Measurements from ENCODE around the gene SMNDC1. TPM values are rescaled to one million over a fixed set of nuclear protein-coding genes. Genes with fewer than 3 reads are reported as not detected.
"Not testable (repeated sequence)": the region's sequence is repeated elsewhere in the genome, so short reads cannot be mapped to it uniquely, and the experiment has no call there.

Gene SMNDC1
- polyA plus RNA-seq, 4 donors, result 11.3 to 30.4 (median 12.0) TPM

DNA sequence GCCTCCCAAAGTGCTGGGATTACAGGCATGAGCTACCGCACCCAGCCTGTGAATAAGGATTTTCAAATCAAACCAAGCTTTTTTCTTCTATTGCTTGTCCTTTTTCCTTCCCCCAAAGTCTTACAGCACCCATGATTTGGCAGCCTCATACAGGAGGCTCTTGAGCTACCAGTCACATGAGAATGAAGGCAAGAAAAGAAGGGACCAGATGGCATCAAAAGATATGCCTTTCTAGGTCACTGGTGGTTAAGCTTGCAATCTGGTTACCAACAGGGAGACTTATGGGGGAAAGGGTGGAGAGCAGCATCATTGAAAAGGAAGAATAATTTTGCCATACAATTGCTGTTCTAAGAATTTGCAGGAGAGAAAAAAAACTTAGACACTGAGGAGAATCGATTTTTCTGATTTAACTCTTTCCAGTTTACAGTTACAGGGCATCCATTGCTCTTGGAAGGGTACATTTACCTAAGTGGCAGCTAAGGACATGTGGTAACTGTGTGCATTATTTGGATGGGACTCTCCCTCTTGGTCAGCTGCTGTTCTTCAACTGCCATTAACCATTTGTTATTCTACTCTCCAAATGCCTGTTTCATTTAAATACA is 29.5 kb downstream of the SMNDC1 start:
- no peak for FAIRE-seq
- Histone ChIP-seq H3K36me3 (ENCODE audit: control insufficient read depth in 3 of 3, insufficient read depth in 2 of 3, low read depth in 1 of 3, low read length in 3 of 3) (no peaks in the 10 kb centered on the region), H3K27me3 (ENCODE audit: control insufficient read depth in 3 of 3, insufficient read depth in 3 of 3, low read length in 3 of 3) (no peaks in the 10 kb centered on the region), H3K4me1 (ENCODE audit: control insufficient read depth in 3 of 3, insufficient read depth in 2 of 3, low read depth in 1 of 3, low read length in 2 of 3) (peaks cover 0 to 4% (median 2%) of the 10 kb centered on the region in 3 donors), H3K9me3 (ENCODE audit: control insufficient read depth in 2 of 2, insufficient read depth in 1 of 2, low read depth in 1 of 2, low read length in 1 of 2) (no peaks in the 10 kb centered on the region), H3K27ac (ENCODE audit: low read depth in 1 of 3, low read length in 2 of 3) (no peak overlapping the region), H3K4me3 (ENCODE audit: low read depth in 1 of 3, low read length in 3 of 3) (no peak overlapping the region)
- no peak for DNase-seq
- 71 to 74% (median 73%) methylated on average over 2 of the region's 2 CpGs for WGBS, 3 donors

DNA sequence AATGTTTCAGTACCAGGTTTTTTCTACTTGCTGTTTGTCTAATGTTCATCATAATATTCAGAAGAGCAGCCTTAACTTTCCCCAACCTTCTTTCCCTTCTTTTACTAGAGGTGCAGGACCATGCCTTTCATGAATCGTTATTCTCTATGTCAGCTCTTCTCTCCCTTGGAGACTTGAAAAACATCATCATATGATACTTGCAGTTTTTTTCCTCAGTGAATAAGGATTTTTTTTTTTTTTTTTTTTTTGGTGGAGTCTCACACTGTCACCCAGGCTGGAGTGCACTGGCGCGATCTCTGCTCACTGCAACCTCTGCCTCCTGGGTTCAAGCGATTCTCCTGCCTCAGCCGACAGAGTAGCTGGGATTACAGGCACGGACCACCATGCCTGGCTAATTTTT is 30.1 kb downstream of the SMNDC1 start:
- H3K9me3 ChIP-seq (ENCODE audit: control insufficient read depth in 2 of 2, insufficient read depth in 1 of 2, low read depth in 1 of 2, low read length in 1 of 2), result no peaks in the 10 kb centered on the region
- H3K4me3 ChIP-seq (ENCODE audit: low read depth in 1 of 3, low read length in 3 of 3), result no peak overlapping the region
- FAIRE-seq (no peak), DNase-seq (no peak)
- no peaks in the 10 kb centered on the region for H3K27me3 ChIP-seq (ENCODE audit: control insufficient read depth in 3 of 3, insufficient read depth in 3 of 3, low read length in 3 of 3)
- H3K36me3 ChIP-seq (ENCODE audit: control insufficient read depth in 3 of 3, insufficient read depth in 2 of 3, low read depth in 1 of 3, low read length in 3 of 3), result no peaks in the 10 kb centered on the region
- WGBS, 3 donors, result 96 to 99% (median 98%) methylated on average over 6 of the region's 6 CpGs
- no peak overlapping the region for H3K27ac ChIP-seq (ENCODE audit: low read depth in 1 of 3, low read length in 2 of 3)
- H3K4me1 ChIP-seq (ENCODE audit: control insufficient read depth in 3 of 3, insufficient read depth in 2 of 3, low read depth in 1 of 3, low read length in 2 of 3), result peaks cover 2 to 6% (median 3%) of the 10 kb centered on the region in 3 donors

DNA sequence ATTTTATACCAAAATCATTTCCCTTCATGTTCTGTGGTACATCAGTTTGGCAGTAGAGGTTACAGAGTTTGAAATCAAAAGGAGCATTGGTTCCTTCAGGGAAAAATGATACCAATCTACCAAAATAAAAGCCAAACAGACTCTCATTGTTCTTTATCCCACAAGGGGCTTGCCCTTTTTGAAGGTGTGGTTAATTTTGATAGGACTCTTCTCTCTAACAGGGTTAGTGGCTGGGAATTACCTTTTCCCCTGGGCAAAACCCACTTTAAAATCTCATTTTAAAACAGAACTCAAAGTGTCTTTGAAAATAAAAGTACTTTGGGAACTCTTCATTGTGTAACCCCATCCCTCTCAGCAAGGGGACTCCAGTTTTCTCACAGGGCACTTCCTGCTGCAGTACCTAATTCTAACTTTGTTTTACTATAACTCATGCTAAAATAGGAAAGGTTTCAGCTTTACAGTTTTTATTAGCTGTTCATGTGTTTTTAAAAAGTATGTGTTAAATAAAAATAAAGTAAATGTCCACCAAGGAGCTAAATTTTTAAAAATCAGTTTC is 30.6 kb downstream of the SMNDC1 start:
- H3K27me3 ChIP-seq (ENCODE audit: control insufficient read depth in 3 of 3, insufficient read depth in 3 of 3, low read length in 3 of 3), result no peaks in the 10 kb centered on the region
- H3K4me1 ChIP-seq (ENCODE audit: control insufficient read depth in 3 of 3, insufficient read depth in 2 of 3, low read depth in 1 of 3, low read length in 2 of 3), result peaks cover 2 to 8% (median 4%) of the 10 kb centered on the region in 3 donors
- DNase-seq (no peak), FAIRE-seq (no peak)
- no peaks in the 10 kb centered on the region for H3K9me3 ChIP-seq (ENCODE audit: control insufficient read depth in 2 of 2, insufficient read depth in 1 of 2, low read depth in 1 of 2, low read length in 1 of 2)
- no peaks in the 10 kb centered on the region for H3K36me3 ChIP-seq (ENCODE audit: control insufficient read depth in 3 of 3, insufficient read depth in 2 of 3, low read depth in 1 of 3, low read length in 3 of 3)
- H3K4me3 ChIP-seq (ENCODE audit: low read depth in 1 of 3, low read length in 3 of 3), result no peak overlapping the region
- H3K27ac ChIP-seq (ENCODE audit: low read depth in 1 of 3, low read length in 2 of 3), result no peak overlapping the region

DNA sequence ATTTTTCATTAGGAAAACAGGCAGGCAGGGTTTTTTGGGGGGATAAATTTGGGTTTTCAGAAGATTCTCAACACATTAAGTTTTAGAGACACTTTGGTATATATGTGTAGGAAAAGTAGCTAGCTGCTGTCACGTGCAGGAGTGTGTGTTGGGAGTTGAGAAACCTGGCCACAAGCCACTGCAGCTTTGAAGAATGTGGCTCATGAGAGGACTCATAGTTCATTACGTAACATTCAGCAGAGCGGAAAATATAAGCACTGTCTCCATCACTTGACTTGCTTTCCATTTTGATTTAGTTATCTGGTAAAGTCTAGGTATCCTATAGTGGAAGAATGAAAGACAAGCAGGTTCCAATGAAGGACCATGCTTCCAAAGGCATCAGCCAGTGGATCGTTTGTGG is 31.2 kb downstream of the SMNDC1 start:
- FAIRE-seq (no peak), DNase-seq (peak in 1 of 2 donors; percentile 20)
- Histone ChIP-seq H3K27ac (ENCODE audit: low read depth in 1 of 3, low read length in 2 of 3) (no peak overlapping the region), H3K27me3 (ENCODE audit: control insufficient read depth in 3 of 3, insufficient read depth in 3 of 3, low read length in 3 of 3) (no peaks in the 10 kb centered on the region), H3K9me3 (ENCODE audit: control insufficient read depth in 2 of 2, insufficient read depth in 1 of 2, low read depth in 1 of 2, low read length in 1 of 2) (no peaks in the 10 kb centered on the region), H3K36me3 (ENCODE audit: control insufficient read depth in 3 of 3, insufficient read depth in 2 of 3, low read depth in 1 of 3, low read length in 3 of 3) (no peaks in the 10 kb centered on the region), H3K4me1 (ENCODE audit: control insufficient read depth in 3 of 3, insufficient read depth in 2 of 3, low read depth in 1 of 3, low read length in 2 of 3) (peaks cover 0 to 9% (median 4%) of the 10 kb centered on the region in 3 donors), H3K4me3 (ENCODE audit: low read depth in 1 of 3, low read length in 3 of 3) (no peak overlapping the region)
- WGBS, 3 donors, result 61 to 82% (median 79%) methylated on average over 4 of the region's 4 CpGs

DNA sequence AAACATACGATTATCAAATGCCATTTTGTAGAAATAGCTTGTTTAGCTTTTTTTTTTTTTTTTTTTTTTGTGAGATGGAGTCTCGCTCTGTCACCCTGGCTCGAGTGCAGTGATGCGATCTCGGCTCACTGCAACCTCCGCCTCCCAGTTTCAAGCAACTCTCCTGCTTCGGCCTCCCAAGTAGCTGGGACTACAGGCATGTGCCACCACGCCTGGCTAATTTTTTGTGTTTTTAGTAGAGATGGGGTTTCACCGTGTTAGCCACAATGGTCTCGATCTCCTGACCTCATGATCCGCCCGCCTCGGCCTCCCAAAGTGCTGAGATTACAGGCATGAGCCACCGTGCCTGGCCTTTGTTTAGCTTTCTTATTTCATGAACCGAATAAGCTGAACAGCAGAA is 31.7 kb downstream of the SMNDC1 start:
- not testable (repeated sequence) for H3K4me1 ChIP-seq (ENCODE audit: control insufficient read depth in 3 of 3, insufficient read depth in 2 of 3, low read depth in 1 of 3, low read length in 2 of 3); H3K27ac ChIP-seq (ENCODE audit: low read depth in 1 of 3, low read length in 2 of 3); FAIRE-seq; H3K9me3 ChIP-seq (ENCODE audit: control insufficient read depth in 2 of 2, insufficient read depth in 1 of 2, low read depth in 1 of 2, low read length in 1 of 2); H3K27me3 ChIP-seq (ENCODE audit: control insufficient read depth in 3 of 3, insufficient read depth in 3 of 3, low read length in 3 of 3); H3K4me3 ChIP-seq (ENCODE audit: low read depth in 1 of 3, low read length in 3 of 3); H3K36me3 ChIP-seq (ENCODE audit: control insufficient read depth in 3 of 3, insufficient read depth in 2 of 3, low read depth in 1 of 3, low read length in 3 of 3); DNase-seq
- 87 to 95% (median 89%) methylated on average over 15 of the region's 15 CpGs for WGBS, 3 donors

DNA sequence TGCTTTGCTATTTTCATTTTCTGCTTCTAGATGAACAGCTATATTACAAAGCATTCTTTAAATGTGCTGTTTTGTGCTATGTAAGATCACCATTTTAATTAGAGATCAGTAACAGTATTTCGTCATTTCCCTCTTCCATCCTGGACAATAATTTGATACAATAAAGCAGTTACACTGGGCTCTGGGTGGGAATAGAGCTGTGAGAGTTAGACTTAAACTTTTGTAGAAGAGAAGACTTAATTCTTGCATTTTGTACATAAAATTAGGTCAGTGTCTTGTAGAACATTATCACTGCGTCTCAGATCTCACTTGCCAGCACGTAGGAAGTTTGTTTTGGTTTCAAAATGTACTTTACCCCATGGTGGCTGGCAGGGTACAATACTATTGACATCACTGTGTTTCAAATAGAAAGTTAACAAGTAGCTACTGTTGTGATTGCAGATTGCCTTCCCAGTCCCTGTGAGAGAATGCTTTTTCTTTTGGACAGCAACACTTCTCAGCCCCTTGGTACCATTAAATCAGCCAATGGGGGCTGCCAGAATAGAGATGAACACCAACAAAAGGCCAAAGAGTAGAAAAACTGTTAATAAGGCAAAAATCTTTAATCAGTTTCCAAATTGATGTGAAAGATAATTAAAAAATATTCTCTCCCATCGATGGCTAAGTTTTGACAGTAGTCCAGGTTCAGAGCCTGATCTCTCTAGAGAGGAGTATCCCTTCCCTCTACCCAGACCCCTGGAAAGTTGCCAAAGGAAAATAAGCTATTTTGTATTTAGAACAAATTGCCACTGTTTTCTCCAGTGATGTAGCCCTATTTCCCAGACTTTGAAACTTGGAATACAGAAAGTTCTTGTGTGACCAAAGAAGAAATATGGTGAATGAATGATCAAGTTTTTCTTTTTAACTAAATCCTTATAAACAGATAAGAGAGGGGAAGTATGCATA is 35.1 kb downstream of the SMNDC1 start:
- peak overlapping the region in 2 of 3 donors; percentile 76 to 79 for H3K27ac ChIP-seq (ENCODE audit: low read depth in 1 of 3, low read length in 2 of 3)

DNA sequence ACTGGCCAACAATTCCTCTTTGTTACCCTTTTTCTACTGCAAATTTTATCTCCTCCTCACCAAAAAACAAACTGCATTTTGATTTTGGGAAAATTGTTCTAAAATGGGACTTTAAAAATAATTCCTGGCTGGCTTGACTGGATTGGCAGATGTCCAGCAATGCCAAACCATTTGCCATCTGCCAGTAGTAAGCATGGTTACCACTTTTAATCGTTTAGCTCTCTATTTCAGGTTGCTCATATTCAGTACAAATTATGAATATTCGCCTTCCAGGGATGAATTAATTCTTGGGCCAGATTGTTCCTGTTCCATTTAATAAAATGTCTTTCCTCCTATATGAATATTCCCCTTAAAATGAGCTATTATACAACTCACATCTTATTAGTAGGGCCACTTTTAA is 35.7 kb downstream of the SMNDC1 start:
- no peaks in the 10 kb centered on the region for H3K36me3 ChIP-seq (ENCODE audit: control insufficient read depth in 3 of 3, insufficient read depth in 2 of 3, low read depth in 1 of 3, low read length in 3 of 3)
- DNase-seq, result no peak
- H3K4me1 ChIP-seq (ENCODE audit: control insufficient read depth in 3 of 3, insufficient read depth in 2 of 3, low read depth in 1 of 3, low read length in 2 of 3), result peaks cover 0 to 9% (median 4%) of the 10 kb centered on the region in 3 donors
- no peaks in the 10 kb centered on the region for H3K27me3 ChIP-seq (ENCODE audit: control insufficient read depth in 3 of 3, insufficient read depth in 3 of 3, low read length in 3 of 3)
- 21 to 61% (median 48%) methylated on average over 2 of the region's 2 CpGs for WGBS, 3 donors
- no peak for FAIRE-seq
- H3K4me3 ChIP-seq (ENCODE audit: low read depth in 1 of 3, low read length in 3 of 3), result no peak overlapping the region
- H3K9me3 ChIP-seq (ENCODE audit: control insufficient read depth in 2 of 2, insufficient read depth in 1 of 2, low read depth in 1 of 2, low read length in 1 of 2), result no peaks in the 10 kb centered on the region
- H3K27ac ChIP-seq (ENCODE audit: low read depth in 1 of 3, low read length in 2 of 3), result peak overlapping the region in 1 of 3 donors; percentile 76

More for the DNA sequence above, 35.1 kb downstream of the SMNDC1 start:
- Histone ChIP-seq H3K27me3 (ENCODE audit: control insufficient read depth in 3 of 3, insufficient read depth in 3 of 3, low read length in 3 of 3) (no peaks in the 10 kb centered on the region), H3K4me1 (ENCODE audit: control insufficient read depth in 3 of 3, insufficient read depth in 2 of 3, low read depth in 1 of 3, low read length in 2 of 3) (peaks cover 0 to 9% (median 4%) of the 10 kb centered on the region in 3 donors), H3K4me3 (ENCODE audit: low read depth in 1 of 3, low read length in 3 of 3) (peak overlapping the region in 1 of 3 donors; percentile 21), H3K36me3 (ENCODE audit: control insufficient read depth in 3 of 3, insufficient read depth in 2 of 3, low read depth in 1 of 3, low read length in 3 of 3) (no peaks in the 10 kb centered on the region), H3K9me3 (ENCODE audit: control insufficient read depth in 2 of 2, insufficient read depth in 1 of 2, low read depth in 1 of 2, low read length in 1 of 2) (no peaks in the 10 kb centered on the region)
- 8 to 29% (median 15%) methylated on average over 4 of the region's 4 CpGs for whole genome bisulfite sequencing, 3 donors
- FAIRE-seq (no peak), DNase-seq (peak; percentile 83 to 86)

DNA sequence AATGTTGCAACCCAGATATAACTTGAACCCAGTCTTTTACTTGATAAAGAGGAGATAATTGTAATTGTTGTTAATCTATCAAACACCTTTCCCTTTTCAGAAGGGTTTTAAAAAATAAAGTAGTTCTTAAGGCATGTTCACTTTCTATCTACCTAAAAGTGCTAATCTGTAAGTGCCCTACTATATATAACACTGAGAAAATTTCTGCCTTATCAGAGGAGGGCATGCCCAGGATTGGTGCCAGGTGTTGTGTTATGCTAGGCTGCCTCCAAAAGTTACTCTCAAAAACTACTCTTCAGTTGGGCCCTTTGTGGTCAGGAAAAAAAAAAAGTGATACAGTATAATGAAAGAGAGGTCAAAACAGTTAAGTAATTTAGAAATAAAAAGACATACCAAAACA is 36.3 kb downstream of the SMNDC1 start:
- Histone ChIP-seq H3K4me1 (ENCODE audit: control insufficient read depth in 3 of 3, insufficient read depth in 2 of 3, low read depth in 1 of 3, low read length in 2 of 3) (peaks cover 0 to 9% (median 4%) of the 10 kb centered on the region in 3 donors), H3K9me3 (ENCODE audit: control insufficient read depth in 2 of 2, insufficient read depth in 1 of 2, low read depth in 1 of 2, low read length in 1 of 2) (no peaks in the 10 kb centered on the region), H3K36me3 (ENCODE audit: control insufficient read depth in 3 of 3, insufficient read depth in 2 of 3, low read depth in 1 of 3, low read length in 3 of 3) (no peaks in the 10 kb centered on the region), H3K27me3 (ENCODE audit: control insufficient read depth in 3 of 3, insufficient read depth in 3 of 3, low read length in 3 of 3) (no peaks in the 10 kb centered on the region), H3K27ac (ENCODE audit: low read depth in 1 of 3, low read length in 2 of 3) (no peak overlapping the region), H3K4me3 (ENCODE audit: low read depth in 1 of 3, low read length in 3 of 3) (no peak overlapping the region)
- DNase-seq (no peak), FAIRE-seq (no peak)
